SK-N-SH treated with all-trans-retinoic acid at 6 μM for 48 hours (cell line): Measurements from ENCODE around the gene SPDYE2B.
"Not testable (repeated sequence)": the region's sequence is repeated elsewhere in the genome, so short reads cannot be mapped to it uniquely, and the experiment has no call there.

ENCODE experiments used
- ARNTL ChIP-seq: fragments of 450-650 bp; formaldehyde crosslinking; IDR thresholded peaks from 2 replicates; pipeline ENCODE4 v1.5.0; 2020; ENCODE audit warnings: low read depth, mild to moderate bottlenecking, moderate library complexity, borderline replicate concordance
- BACH2 ChIP-seq: fragments of 250-450 bp; sonication (Bioruptor Pico); IDR thresholded peaks from 2 replicates; pipeline ENCODE4 v1.9.0; 2021; ENCODE audit warnings: mild to moderate bottlenecking, borderline replicate concordance
- GLIS3 ChIP-seq: fragments of 250-450 bp; sonication (Bioruptor Pico); IDR thresholded peaks from 2 replicates; pipeline ENCODE4 v1.5.0; 2020; ENCODE audit warnings: mild to moderate bottlenecking, moderate library complexity
- PPARA ChIP-seq: fragments of 250-450 bp; sonication (Bioruptor Pico); IDR thresholded peaks from 2 replicates; pipeline ENCODE4 v1.5.0; 2020; ENCODE audit warnings: mild to moderate bottlenecking, borderline replicate concordance
- TOX ChIP-seq: fragments of 250-450 bp; sonication (Bioruptor Pico); IDR thresholded peaks from 2 replicates; pipeline ENCODE4 v1.8.0; 2021; ENCODE audit warnings: mild to moderate bottlenecking, moderate library complexity, borderline replicate concordance
- ZFP30 ChIP-seq: fragments of 450-650 bp; formaldehyde crosslinking; IDR thresholded peaks from 2 replicates; pipeline ENCODE4 v1.5.0; 2022; ENCODE audit warnings: mild to moderate bottlenecking, moderate library complexity
- ZNF70 ChIP-seq: fragments of 450-650 bp; formaldehyde crosslinking; IDR thresholded peaks from 2 replicates; pipeline ENCODE4 v1.5.0; 2020; ENCODE audit warnings: mild to moderate bottlenecking, moderate library complexity
- ZNF8 ChIP-seq: fragments of 450-650 bp; formaldehyde crosslinking; IDR thresholded peaks from 2 replicates; pipeline ENCODE4 v1.5.0; 2020; ENCODE audit warnings: mild to moderate bottlenecking, moderate library complexity
- TF ChIP-seq, protein P1 (sequence below): fragments of 250-450 bp; sonication (Bioruptor Pico); IDR thresholded peaks from 2 replicates; pipeline ENCODE4 v1.8.0; 2020; ENCODE audit warnings: mild to moderate bottlenecking, moderate library complexity, borderline replicate concordance
- TF ChIP-seq, protein P2 (sequence below): fragments of 250-450 bp; sonication (Bioruptor Pico); IDR thresholded peaks from 2 replicates; pipeline ENCODE4 v1.5.1; 2020; ENCODE audit warnings: low read depth, mild to moderate bottlenecking, moderate library complexity
- TF ChIP-seq, protein P3 (sequence below): fragments of 250-450 bp; sonication (Bioruptor Pico); IDR thresholded peaks from 2 replicates; pipeline ENCODE4 v1.8.0; 2021; ENCODE audit warnings: low read depth, mild to moderate bottlenecking, moderate library complexity, borderline replicate concordance

DNA sequence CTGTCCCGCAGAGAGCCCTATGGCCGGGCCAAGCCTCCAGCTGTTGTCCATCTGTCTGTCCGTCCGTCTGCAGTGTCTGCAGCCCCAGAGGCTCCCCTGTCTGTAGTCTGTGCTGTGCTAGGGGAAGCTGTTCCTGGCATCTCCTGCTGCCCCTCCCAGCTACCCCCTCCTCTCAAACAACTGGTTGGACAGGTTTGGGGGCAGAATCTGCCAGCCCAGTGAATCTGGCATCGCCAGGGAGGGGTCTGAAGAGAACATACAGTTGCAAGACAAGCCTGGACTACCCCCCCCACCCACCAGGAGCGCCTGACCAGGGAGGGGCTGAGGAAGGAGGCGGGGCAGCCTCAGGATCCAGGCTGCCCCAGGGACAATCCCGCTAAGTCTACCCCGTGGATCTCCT lies 7.4 kb upstream of the SPDYE2B start, which contains the start of gene UPK3BL1:
- not testable (repeated sequence) for TF ChIP-seq TOX (CRISPR knock-in tag); GLIS3 (CRISPR knock-in tag); ARNTL (CRISPR knock-in tag); ZNF8 (CRISPR knock-in tag); BACH2; PPARA (CRISPR knock-in tag); ZFP30 (CRISPR knock-in tag); ZNF70 (CRISPR knock-in tag)
- TF ChIP-seq, protein P1, sequence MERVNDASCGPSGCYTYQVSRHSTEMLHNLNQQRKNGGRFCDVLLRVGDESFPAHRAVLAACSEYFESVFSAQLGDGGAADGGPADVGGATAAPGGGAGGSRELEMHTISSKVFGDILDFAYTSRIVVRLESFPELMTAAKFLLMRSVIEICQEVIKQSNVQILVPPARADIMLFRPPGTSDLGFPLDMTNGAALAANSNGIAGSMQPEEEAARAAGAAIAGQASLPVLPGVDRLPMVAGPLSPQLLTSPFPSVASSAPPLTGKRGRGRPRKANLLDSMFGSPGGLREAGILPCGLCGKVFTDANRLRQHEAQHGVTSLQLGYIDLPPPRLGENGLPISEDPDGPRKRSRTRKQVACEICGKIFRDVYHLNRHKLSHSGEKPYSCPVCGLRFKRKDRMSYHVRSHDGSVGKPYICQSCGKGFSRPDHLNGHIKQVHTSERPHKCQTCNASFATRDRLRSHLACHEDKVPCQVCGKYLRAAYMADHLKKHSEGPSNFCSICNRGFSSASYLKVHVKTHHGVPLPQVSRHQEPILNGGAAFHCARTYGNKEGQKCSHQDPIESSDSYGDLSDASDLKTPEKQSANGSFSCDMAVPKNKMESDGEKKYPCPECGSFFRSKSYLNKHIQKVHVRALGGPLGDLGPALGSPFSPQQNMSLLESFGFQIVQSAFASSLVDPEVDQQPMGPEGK (CRISPR knock-in tag), result not testable (repeated sequence)
- TF ChIP-seq, protein P2, sequence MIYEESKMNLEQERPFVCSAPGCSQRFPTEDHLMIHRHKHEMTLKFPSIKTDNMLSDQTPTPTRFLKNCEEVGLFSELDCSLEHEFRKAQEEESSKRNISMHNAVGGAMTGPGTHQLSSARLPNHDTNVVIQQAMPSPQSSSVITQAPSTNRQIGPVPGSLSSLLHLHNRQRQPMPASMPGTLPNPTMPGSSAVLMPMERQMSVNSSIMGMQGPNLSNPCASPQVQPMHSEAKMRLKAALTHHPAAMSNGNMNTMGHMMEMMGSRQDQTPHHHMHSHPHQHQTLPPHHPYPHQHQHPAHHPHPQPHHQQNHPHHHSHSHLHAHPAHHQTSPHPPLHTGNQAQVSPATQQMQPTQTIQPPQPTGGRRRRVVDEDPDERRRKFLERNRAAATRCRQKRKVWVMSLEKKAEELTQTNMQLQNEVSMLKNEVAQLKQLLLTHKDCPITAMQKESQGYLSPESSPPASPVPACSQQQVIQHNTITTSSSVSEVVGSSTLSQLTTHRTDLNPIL, result not testable (repeated sequence)
- TF ChIP-seq, protein P3, sequence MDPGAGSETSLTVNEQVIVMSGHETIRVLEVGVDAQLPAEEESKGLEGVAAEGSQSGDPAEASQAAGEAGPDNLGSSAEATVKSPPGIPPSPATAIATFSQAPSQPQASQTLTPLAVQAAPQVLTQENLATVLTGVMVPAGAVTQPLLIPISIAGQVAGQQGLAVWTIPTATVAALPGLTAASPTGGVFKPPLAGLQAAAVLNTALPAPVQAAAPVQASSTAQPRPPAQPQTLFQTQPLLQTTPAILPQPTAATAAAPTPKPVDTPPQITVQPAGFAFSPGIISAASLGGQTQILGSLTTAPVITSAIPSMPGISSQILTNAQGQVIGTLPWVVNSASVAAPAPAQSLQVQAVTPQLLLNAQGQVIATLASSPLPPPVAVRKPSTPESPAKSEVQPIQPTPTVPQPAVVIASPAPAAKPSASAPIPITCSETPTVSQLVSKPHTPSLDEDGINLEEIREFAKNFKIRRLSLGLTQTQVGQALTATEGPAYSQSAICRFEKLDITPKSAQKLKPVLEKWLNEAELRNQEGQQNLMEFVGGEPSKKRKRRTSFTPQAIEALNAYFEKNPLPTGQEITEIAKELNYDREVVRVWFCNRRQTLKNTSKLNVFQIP, result not testable (repeated sequence)
